Measurements from ENCODE around the gene PNPLA2. TPM values are rescaled to one million over a fixed set of nuclear protein-coding genes. Genes with fewer than 3 reads are reported as not detected.

The PNPLA2 gene
- total RNA-seq, 4 donors from 2014 or later, result 71.8 to 254 (median 163) TPM

DNA sequence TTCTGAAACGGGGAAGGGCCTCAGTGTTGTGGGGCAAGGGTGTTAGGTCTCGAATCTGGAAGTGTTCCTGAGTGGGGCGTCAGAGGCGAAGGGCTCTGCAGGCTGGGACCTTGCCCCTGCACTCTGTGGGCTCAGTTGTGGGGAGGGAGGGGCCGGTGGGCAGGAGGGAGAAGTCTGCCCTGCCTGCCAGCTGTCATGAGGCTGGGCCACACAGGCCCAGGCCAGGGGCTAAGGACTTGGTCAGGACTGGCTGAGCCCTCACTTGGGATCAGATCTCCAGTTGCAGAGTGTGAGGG, 9.1 kb downstream of the PNPLA2 start, which contains the start of gene CRACR2B:
Gene CRACR2B, plus strand, starts transcription at position 23 of the 296 bp plus-strand sequence. CDS start 689 bp downstream, outside the sequence.
- peak in 2 of 3 donors; percentile 72 to 77 for DNase-seq
- H3K9me3 ChIP-seq, result no peaks in the 10 kb centered on the region
- peak within 1 kb of the TSS; percentile 55 to 73 (median 64) for H3K4me3 ChIP-seq
- peak within 1 kb of the TSS; percentile 81 to 94 (median 85) for H3K27ac ChIP-seq
- H3K27me3 ChIP-seq, result peaks cover 0 to 20% of the 10 kb centered on the region in 2 donors
- H3K4me1 ChIP-seq, result peaks cover 18 to 77% (median 42%) of the 10 kb centered on the region in 4 donors
- TF ChIP-seq POLR2A (IDR thresholded peaks at IDR 0.05), result peak in 1 of 2 donors; percentile 58
- TF ChIP-seq, protein P1, sequence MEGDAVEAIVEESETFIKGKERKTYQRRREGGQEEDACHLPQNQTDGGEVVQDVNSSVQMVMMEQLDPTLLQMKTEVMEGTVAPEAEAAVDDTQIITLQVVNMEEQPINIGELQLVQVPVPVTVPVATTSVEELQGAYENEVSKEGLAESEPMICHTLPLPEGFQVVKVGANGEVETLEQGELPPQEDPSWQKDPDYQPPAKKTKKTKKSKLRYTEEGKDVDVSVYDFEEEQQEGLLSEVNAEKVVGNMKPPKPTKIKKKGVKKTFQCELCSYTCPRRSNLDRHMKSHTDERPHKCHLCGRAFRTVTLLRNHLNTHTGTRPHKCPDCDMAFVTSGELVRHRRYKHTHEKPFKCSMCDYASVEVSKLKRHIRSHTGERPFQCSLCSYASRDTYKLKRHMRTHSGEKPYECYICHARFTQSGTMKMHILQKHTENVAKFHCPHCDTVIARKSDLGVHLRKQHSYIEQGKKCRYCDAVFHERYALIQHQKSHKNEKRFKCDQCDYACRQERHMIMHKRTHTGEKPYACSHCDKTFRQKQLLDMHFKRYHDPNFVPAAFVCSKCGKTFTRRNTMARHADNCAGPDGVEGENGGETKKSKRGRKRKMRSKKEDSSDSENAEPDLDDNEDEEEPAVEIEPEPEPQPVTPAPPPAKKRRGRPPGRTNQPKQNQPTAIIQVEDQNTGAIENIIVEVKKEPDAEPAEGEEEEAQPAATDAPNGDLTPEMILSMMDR (IDR thresholded peaks at IDR 0.05), result no peak
- H3K36me3 ChIP-seq, result peaks cover 0 to 27% (median 0%) of the 10 kb centered on the region in 3 donors

DNA sequence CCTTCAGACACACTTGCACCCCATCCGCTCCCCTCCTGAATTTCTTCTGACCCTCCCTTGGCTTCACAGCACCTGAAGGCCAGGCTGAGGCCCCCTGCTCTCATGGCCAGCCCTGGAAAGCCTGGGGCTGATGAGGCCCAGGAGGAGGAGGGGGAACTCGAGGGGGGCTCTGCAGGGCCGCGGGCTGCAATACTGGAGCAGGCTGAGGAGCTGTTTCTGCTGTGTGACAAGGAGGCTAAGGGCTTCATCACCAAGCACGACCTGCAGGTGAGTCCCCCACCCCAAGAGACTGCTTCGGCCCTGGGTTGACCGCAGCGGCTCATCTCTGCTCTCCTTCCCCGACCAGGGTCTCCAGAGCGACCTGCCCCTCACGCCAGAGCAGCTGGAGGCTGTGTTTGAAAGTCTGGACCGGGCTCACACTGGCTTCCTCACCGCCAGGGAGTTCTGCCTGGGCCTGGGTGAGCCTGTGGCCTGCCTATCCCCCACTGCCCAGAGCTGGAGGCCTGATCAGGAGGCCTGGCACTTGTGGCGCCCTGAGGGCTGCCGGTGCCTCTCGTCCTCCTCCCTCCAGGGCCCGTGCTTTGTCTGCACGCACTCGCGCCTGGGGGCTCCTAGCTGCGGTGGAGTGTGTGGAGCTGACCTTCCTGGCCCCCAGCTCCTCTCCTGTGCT, 9.9 kb downstream of the PNPLA2 start:
- DNase-seq, result no peak
- Histone ChIP-seq H3K36me3 (peaks cover 0 to 21% (median 0%) of the 10 kb centered on the region in 3 donors), H3K4me1 (peaks cover 18 to 80% (median 42%) of the 10 kb centered on the region in 4 donors), H3K9me3 (no peaks in the 10 kb centered on the region), H3K27me3 (peaks cover 0 to 20% of the 10 kb centered on the region in 2 donors), H3K4me3 (peak overlapping the region in 2 of 4 donors; percentile 39 to 49), H3K27ac (peak overlapping the region; percentile 81 to 94 (median 85))
- TF ChIP-seq POLR2A (IDR thresholded peaks at IDR 0.05), result no peak
- TF ChIP-seq, protein P1 (IDR thresholded peaks at IDR 0.05), result no peak

DNA sequence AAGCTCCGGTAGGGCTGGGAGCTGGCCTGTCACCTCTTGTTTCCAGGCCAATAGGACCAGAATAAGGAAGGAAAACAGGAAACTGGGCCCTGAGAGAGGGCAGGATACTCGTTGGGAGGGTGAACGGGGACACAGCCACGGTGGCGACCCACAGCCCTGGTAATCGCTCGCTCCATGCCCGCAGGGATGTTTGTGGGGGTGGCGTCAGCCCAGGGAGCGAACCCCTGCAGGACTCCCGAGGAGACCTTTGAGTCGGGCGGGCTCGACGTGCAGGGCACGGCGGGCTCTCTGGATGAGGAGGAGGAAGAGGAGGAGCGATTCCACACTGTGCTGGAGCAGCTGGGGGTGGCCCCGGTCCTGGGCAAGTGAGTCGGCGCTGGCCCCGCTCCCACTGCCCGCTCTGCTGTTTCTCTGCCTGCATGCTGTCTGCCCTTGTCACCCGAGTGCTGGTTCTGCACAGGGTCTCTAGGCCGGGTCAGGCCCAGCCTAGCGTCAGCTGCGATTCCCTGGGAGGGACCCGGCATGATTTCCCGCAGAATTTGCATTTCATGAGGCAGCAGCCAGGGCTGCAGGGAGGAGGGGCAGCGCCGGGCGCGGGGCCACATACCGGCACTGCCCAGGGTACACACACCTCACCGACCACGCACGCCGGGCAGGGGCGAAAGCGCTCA, 10.6 kb downstream of the PNPLA2 start:
- H3K4me1 ChIP-seq, result peaks cover 19 to 87% (median 42%) of the 10 kb centered on the region in 4 donors
- peak in 2 of 3 donors; percentile 65 to 72 for DNase-seq
- peaks cover 0 to 14% (median 0%) of the 10 kb centered on the region in 3 donors for H3K36me3 ChIP-seq
- TF ChIP-seq, protein P1 (IDR thresholded peaks at IDR 0.05), result no peak
- TF ChIP-seq POLR2A (IDR thresholded peaks at IDR 0.05), result no peak
- H3K4me3 ChIP-seq, result peak overlapping the region; percentile 33 to 49 (median 41)
- peaks cover 0 to 20% of the 10 kb centered on the region in 2 donors for H3K27me3 ChIP-seq
- peak overlapping the region; percentile 81 to 94 (median 85) for H3K27ac ChIP-seq
- no peaks in the 10 kb centered on the region for H3K9me3 ChIP-seq

DNA sequence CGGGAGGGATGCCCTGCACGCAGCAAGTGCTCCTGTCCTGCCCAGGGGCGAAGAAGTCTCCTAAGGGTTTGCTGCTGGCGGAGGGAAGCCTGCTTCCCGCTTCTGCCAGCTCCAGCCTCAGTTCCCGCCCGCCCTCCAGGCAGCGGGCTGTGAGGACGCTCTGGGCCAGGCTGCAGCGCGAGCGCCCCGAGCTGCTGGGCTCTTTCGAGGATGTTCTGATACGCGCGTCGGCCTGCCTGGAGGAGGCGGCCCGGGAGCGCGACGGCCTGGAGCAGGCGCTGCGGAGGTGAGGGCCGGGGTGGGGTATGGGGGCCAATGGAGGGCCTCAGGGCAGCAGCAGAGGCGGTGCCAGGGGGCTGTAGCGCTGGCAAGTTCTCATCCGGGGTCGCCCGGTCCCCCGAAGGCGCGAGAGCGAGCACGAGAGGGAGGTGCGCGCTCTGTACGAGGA, 11.2 kb downstream of the PNPLA2 start:
- H3K27ac ChIP-seq, result peak overlapping the region; percentile 11 to 85 (median 53)
- H3K27me3 ChIP-seq, result peaks cover 0 to 20% of the 10 kb centered on the region in 2 donors
- peaks cover 0 to 8% (median 0%) of the 10 kb centered on the region in 3 donors for H3K36me3 ChIP-seq
- TF ChIP-seq, protein P1 (IDR thresholded peaks at IDR 0.05), result no peak
- TF ChIP-seq POLR2A (IDR thresholded peaks at IDR 0.05), result peak in 1 of 2 donors; percentile 41
- no peak for DNase-seq
- peak overlapping the region; percentile 33 to 49 (median 41) for H3K4me3 ChIP-seq
- peaks cover 23 to 92% (median 42%) of the 10 kb centered on the region in 4 donors for H3K4me1 ChIP-seq
- no peaks in the 10 kb centered on the region for H3K9me3 ChIP-seq

DNA sequence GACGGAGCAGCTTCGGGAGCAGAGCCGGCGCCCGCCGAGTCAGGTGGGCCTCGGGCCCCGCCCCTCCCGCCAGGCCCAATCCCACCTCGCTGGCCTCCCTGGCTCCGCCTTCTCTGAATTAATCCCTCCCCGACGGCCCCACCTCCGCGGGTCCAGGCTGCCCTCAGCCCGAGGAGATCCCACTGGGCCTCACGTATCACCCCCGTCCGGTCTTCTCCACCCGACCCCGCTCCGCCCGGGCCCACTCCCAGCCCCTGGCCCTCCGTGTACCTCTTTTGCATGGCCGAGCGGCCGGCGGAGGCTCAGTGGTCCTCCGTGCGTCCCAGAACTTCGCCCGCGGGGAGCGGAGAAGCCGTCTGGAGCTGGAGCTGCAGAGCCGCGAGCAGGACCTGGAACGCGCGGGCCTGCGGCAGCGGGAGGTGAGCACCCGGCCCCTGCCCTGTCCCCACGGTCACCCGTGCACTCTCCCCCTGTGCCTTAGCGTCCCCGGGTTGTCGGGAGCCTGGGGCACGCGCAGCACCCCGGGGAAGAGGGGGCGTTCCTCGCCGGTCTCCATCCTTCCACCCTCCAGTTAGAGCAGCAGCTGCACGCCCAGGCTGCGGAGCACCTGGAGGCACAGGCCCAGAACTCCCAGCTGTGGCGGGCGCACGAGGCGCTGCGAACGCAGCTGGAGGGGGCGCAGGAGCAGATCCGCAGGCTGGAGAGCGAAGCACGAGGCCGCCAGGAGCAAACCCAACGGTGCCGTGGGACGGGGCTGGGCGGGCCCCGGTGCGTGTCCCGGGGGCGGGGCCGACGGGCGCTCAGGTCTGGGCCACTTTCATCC, 11.8 kb downstream of the PNPLA2 start:
- Histone ChIP-seq H3K27ac (peak overlapping the region; percentile 11 to 85 (median 53)), H3K9me3 (no peaks in the 10 kb centered on the region), H3K36me3 (peaks cover 0 to 2% (median 0%) of the 10 kb centered on the region in 3 donors), H3K4me1 (peaks cover 23 to 90% (median 42%) of the 10 kb centered on the region in 4 donors), H3K4me3 (peak overlapping the region; percentile 33 to 49 (median 41)), H3K27me3 (peaks cover 0 to 20% of the 10 kb centered on the region in 2 donors)
- no peak for TF ChIP-seq POLR2A (IDR thresholded peaks at IDR 0.05)
- TF ChIP-seq, protein P1 (IDR thresholded peaks at IDR 0.05), result no peak
- DNase-seq, result peak; percentile 79 to 91 (median 84)

Measured in Peyer's patch (tissue), 4 donors.